ENCODE results near the gene RPS15.

DNA sequence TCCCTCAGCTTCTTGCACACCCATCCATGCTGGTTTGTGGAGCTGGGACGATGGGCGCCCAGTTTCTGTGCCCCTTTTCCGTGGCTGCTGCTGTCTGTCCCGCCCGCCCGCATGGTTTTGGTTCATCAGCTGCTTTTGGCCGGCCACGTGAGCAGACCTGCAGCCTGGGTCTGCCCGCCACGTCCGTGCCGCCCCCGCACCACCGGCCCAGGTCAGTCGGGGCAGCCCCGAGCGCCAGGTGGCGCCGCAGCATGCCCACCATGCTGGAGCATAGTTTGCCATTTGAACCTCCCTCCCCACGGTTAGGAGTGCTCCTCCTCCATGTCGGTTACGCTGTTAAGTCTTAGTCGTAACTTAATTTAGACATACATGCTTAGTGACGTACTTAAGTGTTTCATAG is 15.3 kb upstream of the RPS15 start:
- TF ChIP-seq, protein P1, sequence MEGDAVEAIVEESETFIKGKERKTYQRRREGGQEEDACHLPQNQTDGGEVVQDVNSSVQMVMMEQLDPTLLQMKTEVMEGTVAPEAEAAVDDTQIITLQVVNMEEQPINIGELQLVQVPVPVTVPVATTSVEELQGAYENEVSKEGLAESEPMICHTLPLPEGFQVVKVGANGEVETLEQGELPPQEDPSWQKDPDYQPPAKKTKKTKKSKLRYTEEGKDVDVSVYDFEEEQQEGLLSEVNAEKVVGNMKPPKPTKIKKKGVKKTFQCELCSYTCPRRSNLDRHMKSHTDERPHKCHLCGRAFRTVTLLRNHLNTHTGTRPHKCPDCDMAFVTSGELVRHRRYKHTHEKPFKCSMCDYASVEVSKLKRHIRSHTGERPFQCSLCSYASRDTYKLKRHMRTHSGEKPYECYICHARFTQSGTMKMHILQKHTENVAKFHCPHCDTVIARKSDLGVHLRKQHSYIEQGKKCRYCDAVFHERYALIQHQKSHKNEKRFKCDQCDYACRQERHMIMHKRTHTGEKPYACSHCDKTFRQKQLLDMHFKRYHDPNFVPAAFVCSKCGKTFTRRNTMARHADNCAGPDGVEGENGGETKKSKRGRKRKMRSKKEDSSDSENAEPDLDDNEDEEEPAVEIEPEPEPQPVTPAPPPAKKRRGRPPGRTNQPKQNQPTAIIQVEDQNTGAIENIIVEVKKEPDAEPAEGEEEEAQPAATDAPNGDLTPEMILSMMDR (IDR thresholded peaks at IDR 0.05; ENCODE audit: insufficient read depth, low read length), result no peak
- TF ChIP-seq POLR2AphosphoS5 (IDR thresholded peaks at IDR 0.05; ENCODE audit: low read depth) (no peak), SPI1 (IDR thresholded peaks at IDR 0.05; ENCODE audit: borderline replicate concordance, low read depth) (no peak)

Measured in HL-60 (cell line).